HCT116 (cell line): ENCODE measurements around the gene CDH22. TPM values are rescaled to one million over a fixed set of nuclear protein-coding genes. Genes with fewer than 3 reads are reported as not detected.

Source experiments
- ATAC-seq: fragments of 200-7000 bp; cut with Tn5 transposase; 2 replicates; pipeline ENCODE4 v1.9.1; 2020; ENCODE audit warnings: mild to moderate bottlenecking, moderate library complexity
- BruUV-seq: library from RNA; stranded (reverse); fragments of 400-500 nt; replicated peaks from 2 replicates; lab custom pipeline; 2021; lab: Mats Ljungman, UMichigan
- CTCF ChIA-PET: fragments of 300-600 bp; sonication (Branson Sonifier 250); formaldehyde crosslinking; loops from one replicate; lab custom pipeline; 2021; ENCODE audit warnings: antibody characterized with exemption; lab: Charles Lee
- POLR2A ChIA-PET: fragments of 300-600, 350-600 bp; sonication (Branson Sonifier 250); formaldehyde crosslinking; loops from one replicate; lab custom pipeline; 2021; ENCODE audit warnings: antibody characterized with exemption; lab: Charles Lee
- RAD21 ChIA-PET, 2 experiments: fragments of 300-600 bp; sonication (Branson Sonifier 250); formaldehyde crosslinking; loops; one replicate each; lab custom pipeline; 2023; ENCODE audit warnings: low total read pairs in 2 of 2; ENCODE audit not compliant: uncharacterized antibody in 2 of 2, unreplicated experiment in 2 of 2, low non-redundant PET in 1 of 2; lab: Charles Lee
- DNase-seq: peaks from one replicate; pipeline ENCODE4 v3.0.0-alpha.2; 2010; ENCODE audit warnings: low read depth, low spot score
- H2AFZ ChIP-seq: fragments of 200-600 bp; shearing (Covaris generic), sonication (generic); 2 replicates; pipeline ENCODE4 v1.6.1; 2017; ENCODE audit warnings: low read depth, mixed run types, mixed read lengths, antibody characterized with exemption, low read length; ENCODE audit not compliant: poor library complexity, severe bottlenecking
- H3K27ac ChIP-seq: 2 replicates; pipeline ENCODE4 v1.5.1; 2012; ENCODE audit warnings: low read depth, low read length
- H3K27me3 ChIP-seq: fragments of 200-600 bp; sonication (generic); 2 replicates; pipeline ENCODE4 v1.6.1; 2016; ENCODE audit warnings: mixed run types, low read length, mixed read lengths; ENCODE audit not compliant: insufficient read depth
- H3K36me3 ChIP-seq, 2 experiments: fragments of 200-500 bp in 1 of 2; fragments of 200-600 bp in 1 of 2; sonication (Bioruptor generic) in 1 of 2; sonication (generic) in 1 of 2; 2 replicates each; pipeline versions ENCODE4 v1.5.1 to v1.6.1; 2014 to 2016; ENCODE audit warnings: low read length in 2 of 2, inconsistent platforms in 1 of 2, mixed read lengths in 1 of 2, mixed run types in 1 of 2; ENCODE audit not compliant: insufficient read depth in 2 of 2, control insufficient read depth in 1 of 2
- H3K4me1 ChIP-seq, 2 experiments: fragments of 200-600 bp in 1 of 2; sonication (generic) in 1 of 2; 2 replicates each; pipeline versions ENCODE4 v1.5.1 to v1.6.1; 2012 to 2017; ENCODE audit warnings: low read length in 2 of 2, inconsistent platforms in 1 of 2, mild to moderate bottlenecking in 1 of 2, mixed read lengths in 1 of 2, mixed run types in 1 of 2, moderate library complexity in 1 of 2; ENCODE audit not compliant: insufficient read depth in 2 of 2, control insufficient read depth in 1 of 2
- H3K4me2 ChIP-seq: fragments of 200-600 bp; sonication (generic); 2 replicates; pipeline ENCODE4 v1.6.1; 2017; ENCODE audit warnings: mixed run types, low read length, mixed read lengths
- H3K4me3 ChIP-seq, 2 experiments: fragments of 200-600 bp in 1 of 2; sonication (generic) in 1 of 2; replicated peaks in 1 of 2; 2 replicates each; pipeline ENCODE4 v1.5.1; 2011 to 2016; ENCODE audit warnings: low read length in 2 of 2, control low read depth in 1 of 2, low read depth in 1 of 2, mild to moderate bottlenecking in 1 of 2, mixed read lengths in 1 of 2, mixed run types in 1 of 2
- H3K79me2 ChIP-seq: fragments of 200-600 bp; sonication (generic); 2 replicates; pipeline ENCODE4 v1.6.1; 2017; ENCODE audit warnings: mild to moderate bottlenecking, mixed run types, low read length, moderate library complexity, mixed read lengths; ENCODE audit not compliant: insufficient read depth
- H3K9ac ChIP-seq: fragments of 200-600 bp; sonication (generic); 2 replicates; pipeline ENCODE4 v1.6.1; 2016; ENCODE audit warnings: low read length, mixed read lengths
- H3K9me2 ChIP-seq: fragments of 200-600 bp; sonication (generic), shearing (Covaris generic); 2 replicates; pipeline ENCODE4 v1.6.1; 2017; ENCODE audit warnings: mixed run types, mild to moderate bottlenecking, moderate library complexity; ENCODE audit not compliant: insufficient read depth
- H3K9me3 ChIP-seq, 2 experiments: fragments of 200-500 bp in 1 of 2; fragments of 200-600 bp in 1 of 2; sonication (Bioruptor generic) in 1 of 2; sonication (generic) in 1 of 2; 2 replicates each; pipeline ENCODE4 v1.6.1; 2014 to 2017; ENCODE audit warnings: low read length in 2 of 2, mixed read lengths in 2 of 2, inconsistent platforms in 1 of 2, low read depth in 1 of 2, mild to moderate bottlenecking in 1 of 2, mixed run types in 1 of 2, moderate library complexity in 1 of 2; ENCODE audit not compliant: control insufficient read depth in 1 of 2, insufficient read depth in 1 of 2
- H4K20me1 ChIP-seq: fragments of 200-600 bp; sonication (generic), shearing (Covaris generic); 2 replicates; pipeline ENCODE4 v1.6.1; 2017; ENCODE audit warnings: mixed run types, mild to moderate bottlenecking, moderate library complexity; ENCODE audit not compliant: insufficient read depth
- CEBPB ChIP-seq: IDR thresholded peaks from 2 replicates; pipeline ENCODE4 v1.6.1; 2012; ENCODE audit warnings: low read depth
- EGR1 ChIP-seq: IDR thresholded peaks from 2 replicates; pipeline ENCODE4 v1.6.1; 2012; ENCODE audit warnings: low read depth
- ELF1 ChIP-seq: IDR thresholded peaks from 2 replicates; pipeline ENCODE4 v1.6.1; 2012; ENCODE audit warnings: low read depth, borderline replicate concordance
- EZH2 ChIP-seq: fragments of 200-600 bp; sonication (generic); IDR thresholded peaks from 2 replicates; pipeline ENCODE4 v1.6.1; 2017; ENCODE audit warnings: antibody characterized with exemption, mixed run types
- EZH2phosphoT487 ChIP-seq: fragments of 200-600 bp; IDR thresholded peaks from 2 replicates; pipeline ENCODE4 v1.6.1; 2018; ENCODE audit warnings: antibody characterized with exemption, borderline replicate concordance
- JUND ChIP-seq: IDR thresholded peaks from 2 replicates; pipeline ENCODE4 v1.6.1; 2012
- SIN3A ChIP-seq: IDR thresholded peaks from 2 replicates; pipeline ENCODE4 v1.6.1; 2012; ENCODE audit warnings: low read depth
- SRF ChIP-seq: IDR thresholded peaks from 2 replicates; pipeline ENCODE4 v1.6.1; 2012; ENCODE audit warnings: low read depth
- YY1 ChIP-seq: IDR thresholded peaks from 2 replicates; pipeline ENCODE4 v1.6.1; 2011; ENCODE audit warnings: low read length, low read depth, moderate library complexity, mild to moderate bottlenecking; ENCODE audit not compliant: insufficient replicate concordance; ENCODE audit errors: extremely low read depth
- ZBTB33 ChIP-seq: IDR thresholded peaks from 2 replicates; pipeline ENCODE4 v1.6.1; 2011; ENCODE audit warnings: mild to moderate bottlenecking, low read length, moderate library complexity; ENCODE audit not compliant: insufficient replicate concordance; ENCODE audit errors: extremely low read depth
- ZNF274 ChIP-seq: fragments of 200-500 bp; sonication (Bioruptor generic); IDR thresholded peaks from 2 replicates; pipeline ENCODE4 v1.6.1; 2014; ENCODE audit warnings: mild to moderate bottlenecking, low read depth, low read length, inconsistent platforms
- intact Hi-C: fragments of 100-400 bp; cut with micrococcal nuclease; formaldehyde crosslinking; loops from 2 replicates; pipeline ENCODE4 v1.10.0; 2022
- total RNA-seq: library from RNA; stranded (reverse); gene quantifications from one replicate; pipeline ENCODE4 v1.2.1, GENCODE V29; 2021; ENCODE audit not compliant: unreplicated experiment

Gene CDH22
- total RNA-seq, 1 experiment from 2014 or later, result 1.8 TPM

GRCh38 chr20:46330072-46330763 is 21.9 kb upstream of the CDH22 start:
- Histone ChIP-seq H3K9me3 (no peaks in the 10 kb centered on the region), H2AFZ (no peak overlapping the region), H3K9me2 (no peaks in the 10 kb centered on the region), H4K20me1 (no peaks in the 10 kb centered on the region), H3K27me3 (no peaks in the 10 kb centered on the region; the same call in 1 of the 2 replicates), H3K79me2 (no peaks in the 10 kb centered on the region), H3K4me1 (peaks cover 0 to 5% of the 10 kb centered on the region in 2 experiments; a peak in 1 of 4 replicates), H3K27ac (no peak overlapping the region), H3K36me3 (no peaks in the 10 kb centered on the region), H3K9ac (no peak overlapping the region), H3K4me2 (no peak overlapping the region), H3K4me3 (no peak overlapping the region)
- RAD21 ChIA-PET, result no interaction called here
- ATAC-seq (no peak), DNase-seq (no peak)
- POLR2A ChIA-PET, result no interaction called here
- CTCF ChIA-PET, result no interaction called here
- intact Hi-C loops, result no loop called here
- TF ChIP-seq YY1 (no peak), ELF1 (no peak), JUND (no peak), CEBPB (no peak), EZH2phosphoT487 (no peak), SIN3A (no peak), EGR1 (no peak), SRF (no peak), EZH2 (no peak), ZBTB33 (no peak), ZNF274 (no peak)
- no TSS peak for BruUV-seq
